Bronchus fibroblast of lung (primary cell): ENCODE data around the gene MLLT10. TPM values are rescaled to one million over a fixed set of nuclear protein-coding genes. Genes with fewer than 3 reads are reported as not detected.

Experiments used
- total RNA-seq: library from RNA; depleted of rRNA; stranded (reverse); fragments of >200 nt; gene quantifications from 2 replicates; pipeline ENCODE4 v1.2.3, GENCODE V29; 2015

Gene MLLT10
- total RNA-seq = 11.9 and 26.3 TPM in 2 replicates

GRCh38 chr10:21533467-21534279, at the start of gene MLLT10:
Gene MLLT10, plus strand, starts transcription at chr10:21534232. Its CDS starts 413 bp downstream, at chr10:21534645.

GRCh38 chr10:21525367-21526187, 8.5 kb upstream of the MLLT10 start, which contains the start of gene SKIDA1:
Gene SKIDA1, minus strand, starts transcription at chr10:21525682. Its CDS starts 7,860 bp downstream, at chr10:21517822.

Other genes starting within 250 kb of the MLLT10 start
- 2.4 and 2.7 TPM in 2 replicates for gene SKIDA1, start 8.6 kb upstream of the MLLT10 start, total RNA-seq